Measurements from ENCODE around the gene HMCES. TPM values are rescaled to one million over a fixed set of nuclear protein-coding genes. Genes with fewer than 3 reads are reported as not detected.
A peak's percentile ranks its signal among the peaks of the same experiment; 100 is the strongest.

HMCES gene
- total RNA-seq, 2 experiments from 2014 or later, result 58.4 to 61.5 TPM

- no peaks in the 10 kb centered on the region for H3K9me3 Mint-ChIP-seq
- ChIA-PET CTCF (no interaction called here), POLR2A (no interaction called here)
- H3K4me3 Mint-ChIP-seq, result no peak overlapping the region
- peaks cover 30% of the 10 kb centered on the region for H3K36me3 Mint-ChIP-seq
- no peaks in the 10 kb centered on the region for H3K27me3 Mint-ChIP-seq
- intact Hi-C loops (cut with micrococcal nuclease), result loop anchor here (1.0 to 2.0 kb wide), 2 partner anchors 33 to 35 kb away; partner anchors contain the start of gene COPG1
- H3K4me1 Mint-ChIP-seq (ENCODE audit: low read depth), result peaks cover 50% of the 10 kb centered on the region
- H3K27ac Mint-ChIP-seq, result peak overlapping the region; percentile 79
- no peak for DNase-seq
Observed at GRCh38 chr3:129281726-129282125, 3.1 kb downstream of the HMCES start.

- Mint-ChIP-seq H3K27me3 (no peaks in the 10 kb centered on the region), H3K4me3 (peak overlapping the region; percentile 24), H3K36me3 (peaks cover 28% of the 10 kb centered on the region), H3K9me3 (no peaks in the 10 kb centered on the region), H3K27ac (peak overlapping the region; percentile 82), H3K4me1 (ENCODE audit: low read depth) (peaks cover 43% of the 10 kb centered on the region)
- CTCF ChIA-PET, result interaction anchor here (0.8 to 2.1 kb wide), 5 partner anchors 11 to 313 kb away, joined by 3 to 16 read pairs (median 4); a partner anchor contains a TSS
- DNase-seq, result peak; percentile 35
- intact Hi-C loops (cut with micrococcal nuclease), result loop anchor here (1.0 to 2.0 kb wide), 2 partner anchors 33 to 34 kb away; partner anchors contain the start of gene COPG1
- POLR2A ChIA-PET, result interaction anchor here (0.6 to 3.0 kb wide), 5 partner anchors 33 to 568 kb away, joined by 3 to 26 read pairs (median 4); partner anchors contain the start of gene COPG1
Observed at GRCh38 chr3:129282727-129283327, 4.2 kb downstream of the HMCES start.

GRCh38 chr3:129286081-129286480 is 7.4 kb downstream of the HMCES start:
- POLR2A ChIA-PET, result no interaction called here
- H3K36me3 Mint-ChIP-seq, result peaks cover 17% of the 10 kb centered on the region

GRCh38 chr3:129288446-129288845 is 9.8 kb downstream of the HMCES start:
- no peak overlapping the region for H3K4me3 Mint-ChIP-seq
- no peak for DNase-seq
- intact Hi-C loops (cut with micrococcal nuclease), result no loop called here
- POLR2A ChIA-PET, result no interaction called here
- H3K27ac Mint-ChIP-seq, result no peak overlapping the region
- CTCF ChIA-PET, result interaction anchor here (0.7 to 1.4 kb wide), 2 partner anchors 29 to 95 kb away, joined by 3 to 4 read pairs; no protein-coding TSS in a partner anchor
- H3K36me3 Mint-ChIP-seq, result peaks cover 21% of the 10 kb centered on the region
- no peaks in the 10 kb centered on the region for H3K27me3 Mint-ChIP-seq
- no peaks in the 10 kb centered on the region for H3K9me3 Mint-ChIP-seq
- peaks cover 3% of the 10 kb centered on the region for H3K4me1 Mint-ChIP-seq (ENCODE audit: low read depth)

More at GRCh38 chr3:129286081-129286480, 7.4 kb downstream of the HMCES start:
- Mint-ChIP-seq H3K4me3 (no peak overlapping the region), H3K27me3 (no peaks in the 10 kb centered on the region), H3K27ac (no peak overlapping the region), H3K4me1 (ENCODE audit: low read depth) (peaks cover 26% of the 10 kb centered on the region), H3K9me3 (no peaks in the 10 kb centered on the region)
- CTCF ChIA-PET, result no interaction called here
- intact Hi-C loops (cut with micrococcal nuclease), result no loop called here
- DNase-seq, result no peak

- intact Hi-C loops (cut with micrococcal nuclease), result no loop called here
- Mint-ChIP-seq H3K27ac (no peak overlapping the region), H3K27me3 (no peaks in the 10 kb centered on the region), H3K36me3 (peaks cover 22% of the 10 kb centered on the region), H3K4me3 (no peak overlapping the region), H3K9me3 (no peaks in the 10 kb centered on the region), H3K4me1 (ENCODE audit: low read depth) (no peaks in the 10 kb centered on the region)
- no peak for DNase-seq
- ChIA-PET CTCF (interaction anchor here (0.6 to 0.7 kb wide), 2 partner anchors 94 to 586 kb away, joined by 3 read pairs; no protein-coding TSS in a partner anchor), POLR2A (interaction anchor here (0.6 kb wide), 1 partner anchor 603 kb away, joined by 3 read pairs; no protein-coding TSS in a partner anchor)
Observed at GRCh38 chr3:129289201-129289921, 10.7 kb downstream of the HMCES start.

- no peak for DNase-seq
- intact Hi-C loops (cut with micrococcal nuclease), result no loop called here
- Mint-ChIP-seq H3K36me3 (peaks cover 26% of the 10 kb centered on the region), H3K27ac (no peak overlapping the region), H3K4me3 (no peak overlapping the region), H3K4me1 (ENCODE audit: low read depth) (no peaks in the 10 kb centered on the region), H3K27me3 (no peaks in the 10 kb centered on the region), H3K9me3 (no peaks in the 10 kb centered on the region)
- ChIA-PET POLR2A (no interaction called here), CTCF (no interaction called here)
Observed at GRCh38 chr3:129291236-129291886, 12.7 kb downstream of the HMCES start.

GRCh38 chr3:129295286-129295685 is 16.6 kb downstream of the HMCES start:
- CTCF ChIA-PET, result no interaction called here
- intact Hi-C loops (cut with micrococcal nuclease), result no loop called here

GRCh38 chr3:129304146-129304961 is 25.7 kb downstream of the HMCES start:
- no peak overlapping the region for H3K4me3 Mint-ChIP-seq
- intact Hi-C loops (cut with micrococcal nuclease), result no loop called here
- ChIA-PET CTCF (interaction anchor here (2.0 kb wide), 1 partner anchor 12 kb away, joined by 7 read pairs; a partner anchor contains a TSS), POLR2A (no interaction called here)
- H3K4me1 Mint-ChIP-seq (ENCODE audit: low read depth), result peaks cover 32% of the 10 kb centered on the region
- H3K27me3 Mint-ChIP-seq, result no peaks in the 10 kb centered on the region
- peak overlapping the region; percentile 41 for H3K27ac Mint-ChIP-seq
- no peaks in the 10 kb centered on the region for H3K9me3 Mint-ChIP-seq
- DNase-seq, result no peak
- peaks cover 13% of the 10 kb centered on the region for H3K36me3 Mint-ChIP-seq

More at GRCh38 chr3:129295286-129295685, 16.6 kb downstream of the HMCES start:
- H3K4me1 Mint-ChIP-seq (ENCODE audit: low read depth), result no peaks in the 10 kb centered on the region
- H3K9me3 Mint-ChIP-seq, result no peaks in the 10 kb centered on the region
- H3K36me3 Mint-ChIP-seq, result peaks cover 33% of the 10 kb centered on the region
- H3K4me3 Mint-ChIP-seq, result no peak overlapping the region
- POLR2A ChIA-PET, result interaction anchor here (0.8 kb wide), 1 partner anchor 495 kb away, joined by 3 read pairs; no protein-coding TSS in a partner anchor
- no peaks in the 10 kb centered on the region for H3K27me3 Mint-ChIP-seq
- no peak for DNase-seq
- H3K27ac Mint-ChIP-seq, result no peak overlapping the region

- Mint-ChIP-seq H3K27ac (peak overlapping the region; percentile 41), H3K36me3 (peaks cover 13% of the 10 kb centered on the region), H3K27me3 (no peaks in the 10 kb centered on the region), H3K4me3 (no peak overlapping the region), H3K9me3 (no peaks in the 10 kb centered on the region), H3K4me1 (ENCODE audit: low read depth) (peaks cover 32% of the 10 kb centered on the region)
- CTCF ChIA-PET, result interaction anchor here (2.0 kb wide), 1 partner anchor 12 kb away, joined by 7 read pairs; a partner anchor contains a TSS
- POLR2A ChIA-PET, result no interaction called here
- no peak for DNase-seq
- intact Hi-C loops (cut with micrococcal nuclease), result loop anchor here (5.0 kb wide), 1 partner anchor 123 kb away; the partner anchor contains the start of gene CNBP
Observed at GRCh38 chr3:129304962-129305222, 26.2 kb downstream of the HMCES start.

- intact Hi-C loops (cut with micrococcal nuclease), result loop anchor here (5.0 kb wide), 1 partner anchor 123 kb away; the partner anchor contains the start of gene CNBP
- Mint-ChIP-seq H3K4me3 (no peak overlapping the region), H3K9me3 (no peaks in the 10 kb centered on the region), H3K36me3 (peaks cover 13% of the 10 kb centered on the region), H3K4me1 (ENCODE audit: low read depth) (peaks cover 32% of the 10 kb centered on the region), H3K27me3 (no peaks in the 10 kb centered on the region), H3K27ac (peak overlapping the region; percentile 4)
- CTCF ChIA-PET, result interaction anchor here (2.0 kb wide), 1 partner anchor 11 kb away, joined by 7 read pairs; a partner anchor contains a TSS
- POLR2A ChIA-PET, result no interaction called here
- DNase-seq, result peak; percentile 59
Observed at GRCh38 chr3:129305592-129306091, 27.0 kb downstream of the HMCES start.

GRCh38 chr3:129308636-129309035 is 30.0 kb downstream of the HMCES start:
- CTCF ChIA-PET, result interaction anchor here (0.6 to 2.8 kb wide), 2 partner anchors 8 to 94 kb away, joined by 3 to 11 read pairs; a partner anchor contains a TSS
- intact Hi-C loops (cut with micrococcal nuclease), result loop anchor here (5.0 kb wide), 1 partner anchor 126 kb away; the partner anchor contains the start of gene CNBP

More at GRCh38 chr3:129308636-129309035, 30.0 kb downstream of the HMCES start:
- no peaks in the 10 kb centered on the region for H3K9me3 Mint-ChIP-seq
- no peak overlapping the region for H3K4me3 Mint-ChIP-seq
- no peaks in the 10 kb centered on the region for H3K27me3 Mint-ChIP-seq
- no peak for DNase-seq
- peaks cover 6% of the 10 kb centered on the region for H3K36me3 Mint-ChIP-seq
- peaks cover 47% of the 10 kb centered on the region for H3K4me1 Mint-ChIP-seq (ENCODE audit: low read depth)
- POLR2A ChIA-PET, result no interaction called here
- H3K27ac Mint-ChIP-seq, result no peak overlapping the region
